Heart left ventricle (tissue), 16 donors: ENCODE results near the gene MPST. TPM values are rescaled to one million over a fixed set of nuclear protein-coding genes. Genes with fewer than 3 reads are reported as not detected.

Experiments
- ATAC-seq, 4 donors: fragments of 200-7000 bp; cut with Tn5 transposase; one replicate each; pipeline ENCODE4 v1.9.1; 2020 to 2022; ENCODE audit warnings: moderate library complexity in 4 of 4, mild to moderate bottlenecking in 3 of 4, moderate number of reproducible peaks in 1 of 4
- DNase-seq, 5 donors: peaks; one replicate each; pipeline ENCODE4 v3.0.0-alpha.2; 2020
- H3K27ac ChIP-seq, 12 donors: fragments of 200-600 bp; sonication (generic) in 4 of 12; one replicate each; pipeline versions ENCODE4 v1.5.0 to v1.8.0; 2016 to 2022; ENCODE audit warnings: mild to moderate bottlenecking in 2 of 12
- H3K27me3 ChIP-seq, 9 donors: fragments of 200-600 bp; sonication (generic) in 2 of 9; one replicate each; pipeline versions ENCODE4 v1.5.1 to v1.8.0; 2016 to 2022; ENCODE audit warnings: mild to moderate bottlenecking in 3 of 9
- H3K36me3 ChIP-seq, 9 donors: fragments of 200-600 bp; sonication (generic) in 2 of 9; one replicate each; pipeline versions ENCODE4 v1.5.0 to v1.8.0; 2018 to 2022; ENCODE audit warnings: mild to moderate bottlenecking in 2 of 9
- H3K4me1 ChIP-seq, 12 donors: fragments of 200-600 bp; sonication (generic) in 4 of 12; one replicate each; pipeline versions ENCODE4 v1.5.0 to v1.8.0; 2016 to 2022; ENCODE audit warnings: mild to moderate bottlenecking in 3 of 12
- H3K4me3 ChIP-seq, 12 donors: fragments of 200-600 bp; sonication (generic) in 4 of 12; one replicate each; pipeline versions ENCODE4 v1.5.0 to v1.8.0; 2017 to 2022; ENCODE audit warnings: mild to moderate bottlenecking in 9 of 12, moderate library complexity in 4 of 12
- H3K9me3 ChIP-seq, 12 donors: fragments of 200-600 bp; sonication (generic) in 4 of 12; one replicate each; pipeline versions ENCODE4 v1.5.0 to v1.8.0; 2016 to 2022; ENCODE audit warnings: mild to moderate bottlenecking in 1 of 12
- POLR2A ChIP-seq, 2 donors: fragments of 450-650 bp; IDR thresholded peaks; one replicate each; pipeline ENCODE4 v1.6.1; 2017; ENCODE audit warnings: antibody characterized with exemption in 2 of 2, mild to moderate bottlenecking in 2 of 2, moderate library complexity in 2 of 2
- WGBS, 4 donors: extraction: QIAGEN DNeasy Blood & Tissue Kit in 2 of 4; methylation state at CpG; one replicate each; pipeline versions ENCODE4 v1.1.5 to v1.1.7; 2013 to 2018; 5-methylcytosine and 5-hydroxymethylcytosine counted together
- intact Hi-C, 10 donors: fragments of 100-400 bp; cut with DNase I; formaldehyde crosslinking; loops; one replicate each; pipeline versions ENCODE4 v1.11.1 to v1.14.2; 2022
- polyA plus RNA-seq, 2 donors: library from polyadenylated mRNA; stranded (reverse); fragments of 200-250 nt; gene quantifications; one replicate each; pipeline ENCODE4 v1.2.3, GENCODE V29; 2013
- total RNA-seq, 9 donors: library from RNA; depleted of rRNA in 2 of 9; stranded (reverse); fragments of >200 nt in 2 of 9; fragmentation: NEBNext Ultra II Directional in 3 of 9; extraction: Animal tissue kit (Norgen Biotek cat#: 25700) in 3 of 9; gene quantifications; one replicate each; pipeline versions ENCODE4 v1.1.0 to v1.2.4, GENCODE V29; 2016 to 2023
- TF ChIP-seq, protein P1 (sequence below), 12 donors: fragments of 200-600 bp; sonication (generic) in 4 of 12; IDR thresholded peaks; one replicate each; pipeline versions ENCODE4 v1.5.0 to v1.8.0; 2018 to 2022; ENCODE audit warnings: antibody characterized with exemption in 12 of 12, mild to moderate bottlenecking in 5 of 12
- donor health status: ischemic (EF 13 %, LVEDD 7.1; RV severe dilation, severe dysfunction).
- donor health status: healthy with polysubstance abuse.
- donor health status: DM: no; HTN: yes; CAD: no.
- donor health status: DM: no; HTN: no; CAD: no.
- donor health status: ischemic (EF 25% LVEDD 6.9; RV normal size, moderate dysfunction).
- donor health status: ischemic (EF 25% LVEDD 5.7; RV mildly dilated, moderate dysfunction).
- donor health status: healthy.
- donor health status: DM: yes; HTN: yes; CAD: no.
- donor health status: ischemic (EF 35%, LVEDD 5.7; RV mildly dilated, moderate dysfunction).
- donor health status: nonischemic (EF 11% LVEDD 7.7; RV severe dilation, severe dysfunction).
- donor health status: DM: yes; HTN: yes; CAD: no.
- donor health status: PGD.
- donor health status: ischemic (EF 29% LVEDD 5.4; RV normal size, mild dysfunction).
- donor health status: nonischemic (EF 23%, LVEDD 6.1; RV moderate dilation, normal function).

MPST gene
- total and polyA plus RNA-seq, 11 donors = 27.5 to 157 (median 59.9) TPM

DNA sequence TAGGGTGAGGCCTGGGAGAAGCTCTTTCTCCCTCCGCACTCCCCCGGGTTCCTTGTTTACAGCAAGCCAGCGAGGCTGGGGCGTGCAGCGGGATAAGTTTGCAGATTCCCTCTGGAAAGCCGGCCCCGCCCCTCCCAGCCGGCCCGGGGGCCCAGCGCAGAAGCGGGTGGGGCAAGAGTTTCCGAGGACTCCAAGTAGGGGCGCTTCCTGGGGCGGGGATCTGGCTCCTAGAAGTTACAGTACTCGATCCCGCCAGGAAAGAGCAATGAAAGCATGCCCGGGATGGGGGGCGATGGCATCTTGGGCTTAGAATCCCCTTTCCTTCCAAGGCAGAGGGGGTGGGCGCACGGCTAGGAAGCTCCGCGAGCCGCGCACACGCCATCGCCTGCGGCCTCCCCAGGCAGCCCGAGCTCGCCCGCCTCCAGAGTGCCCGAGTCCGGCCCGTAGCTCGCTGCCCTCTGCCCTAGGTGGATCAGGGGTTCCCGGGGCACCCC lies 680 bp upstream of the MPST start:
- ATAC-seq = peak; percentile 30 to 55 (median 44)
- WGBS, 4 donors = 0 to 2% (median 0%) methylated on average over 19 to 35 of the region's 35 CpGs
- no peak for TF ChIP-seq POLR2A (IDR thresholded peaks at IDR 0.05)
- TF ChIP-seq, protein P1, sequence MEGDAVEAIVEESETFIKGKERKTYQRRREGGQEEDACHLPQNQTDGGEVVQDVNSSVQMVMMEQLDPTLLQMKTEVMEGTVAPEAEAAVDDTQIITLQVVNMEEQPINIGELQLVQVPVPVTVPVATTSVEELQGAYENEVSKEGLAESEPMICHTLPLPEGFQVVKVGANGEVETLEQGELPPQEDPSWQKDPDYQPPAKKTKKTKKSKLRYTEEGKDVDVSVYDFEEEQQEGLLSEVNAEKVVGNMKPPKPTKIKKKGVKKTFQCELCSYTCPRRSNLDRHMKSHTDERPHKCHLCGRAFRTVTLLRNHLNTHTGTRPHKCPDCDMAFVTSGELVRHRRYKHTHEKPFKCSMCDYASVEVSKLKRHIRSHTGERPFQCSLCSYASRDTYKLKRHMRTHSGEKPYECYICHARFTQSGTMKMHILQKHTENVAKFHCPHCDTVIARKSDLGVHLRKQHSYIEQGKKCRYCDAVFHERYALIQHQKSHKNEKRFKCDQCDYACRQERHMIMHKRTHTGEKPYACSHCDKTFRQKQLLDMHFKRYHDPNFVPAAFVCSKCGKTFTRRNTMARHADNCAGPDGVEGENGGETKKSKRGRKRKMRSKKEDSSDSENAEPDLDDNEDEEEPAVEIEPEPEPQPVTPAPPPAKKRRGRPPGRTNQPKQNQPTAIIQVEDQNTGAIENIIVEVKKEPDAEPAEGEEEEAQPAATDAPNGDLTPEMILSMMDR (IDR thresholded peaks at IDR 0.05) = no peak
- peaks cover 9 to 81% (median 49%) of the 10 kb centered on the region in 12 donors for H3K4me1 ChIP-seq
- intact Hi-C loops = loop anchor here in 1 of 10 donors (2.0 kb wide), 1 partner anchor 40 kb away; no protein-coding TSS in a partner anchor
- peak overlapping the region; percentile 87 to 98 (median 96) for H3K27ac ChIP-seq
- H3K36me3 ChIP-seq = peaks cover 0 to 10% (median 0%) of the 10 kb centered on the region in 9 donors
- peak; percentile 53 to 82 (median 74) for DNase-seq
- H3K27me3 ChIP-seq = no peaks in the 10 kb centered on the region
- no peaks in the 10 kb centered on the region for H3K9me3 ChIP-seq
- peak overlapping the region; percentile 66 to 99 (median 90) for H3K4me3 ChIP-seq

DNA sequence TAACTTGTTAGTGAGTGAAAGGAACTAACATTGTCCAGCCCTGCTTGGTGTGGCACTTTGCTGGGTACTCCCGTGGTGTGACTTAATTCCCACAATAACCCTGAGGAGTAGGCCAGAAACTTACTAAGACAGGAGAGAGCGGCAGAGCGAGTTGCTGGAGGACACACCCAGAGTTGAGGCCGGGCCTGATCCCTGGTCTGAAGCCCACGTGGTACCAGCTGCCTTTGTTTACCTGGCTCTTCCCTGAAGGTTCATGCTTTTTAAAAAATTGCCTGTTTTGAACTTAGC lies 594 bp downstream of the MPST start:
- H3K9me3 ChIP-seq = no peaks in the 10 kb centered on the region
- ATAC-seq = peak in 3 of 4 donors; percentile 20 to 26 (median 22)
- intact Hi-C loops = loop anchor here in 1 of 10 donors (10.0 kb wide), 1 partner anchor 55 kb away; no protein-coding TSS in a partner anchor
- 0 to 4% (median 1%) methylated on average over 5 of the region's 5 CpGs for WGBS, 4 donors
- H3K4me1 ChIP-seq = peaks cover 9 to 80% (median 46%) of the 10 kb centered on the region in 12 donors
- peak overlapping the region; percentile 48 to 99 (median 90) for H3K4me3 ChIP-seq
- peaks cover 0 to 20% (median 9%) of the 10 kb centered on the region in 9 donors for H3K36me3 ChIP-seq
- peak in 1 of 5 donors; percentile 43 for DNase-seq
- no peaks in the 10 kb centered on the region for H3K27me3 ChIP-seq
- TF ChIP-seq, protein P1 (IDR thresholded peaks at IDR 0.05) = no peak
- TF ChIP-seq POLR2A (IDR thresholded peaks at IDR 0.05) = no peak
- H3K27ac ChIP-seq = peak overlapping the region; percentile 87 to 98 (median 96)

DNA sequence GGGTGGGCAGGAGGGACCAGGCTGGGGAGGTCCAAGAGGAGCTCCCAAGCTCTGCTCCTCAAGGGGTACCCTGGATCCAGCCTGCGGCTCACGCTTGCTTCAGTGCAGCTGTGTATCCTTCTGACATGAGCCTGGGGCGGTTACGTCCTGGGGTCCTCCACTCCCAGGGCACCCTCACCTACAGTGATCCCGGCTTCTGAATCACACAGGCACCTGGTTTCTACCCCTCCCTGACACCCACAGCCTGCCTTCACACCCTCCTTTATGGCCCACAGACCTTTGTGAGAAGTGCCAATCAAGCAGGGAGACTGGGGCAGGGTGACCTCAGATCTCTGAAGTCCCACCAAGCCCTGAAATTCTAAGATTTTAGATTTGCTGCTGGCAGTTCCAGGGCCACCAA lies 1.5 kb downstream of the MPST start:
- DNase-seq (no peak), ATAC-seq (no peak)
- intact Hi-C loops = loop anchor here in 1 of 10 donors (10.0 kb wide), 1 partner anchor 56 kb away; no protein-coding TSS in a partner anchor
- no peaks in the 10 kb centered on the region for H3K9me3 ChIP-seq
- H3K4me1 ChIP-seq = peaks cover 9 to 85% (median 44%) of the 10 kb centered on the region in 12 donors
- H3K4me3 ChIP-seq = peak overlapping the region in 3 of 12 donors; percentile 94 to 99 (median 98)
- H3K27ac ChIP-seq = no peak overlapping the region
- TF ChIP-seq, protein P1 (IDR thresholded peaks at IDR 0.05) = no peak
- TF ChIP-seq POLR2A (IDR thresholded peaks at IDR 0.05) = no peak
- 94 to 100% (median 97%) methylated on average over 5 of the region's 5 CpGs for WGBS, 4 donors
- no peaks in the 10 kb centered on the region for H3K27me3 ChIP-seq
- H3K36me3 ChIP-seq = peaks cover 0 to 28% (median 16%) of the 10 kb centered on the region in 9 donors

DNA sequence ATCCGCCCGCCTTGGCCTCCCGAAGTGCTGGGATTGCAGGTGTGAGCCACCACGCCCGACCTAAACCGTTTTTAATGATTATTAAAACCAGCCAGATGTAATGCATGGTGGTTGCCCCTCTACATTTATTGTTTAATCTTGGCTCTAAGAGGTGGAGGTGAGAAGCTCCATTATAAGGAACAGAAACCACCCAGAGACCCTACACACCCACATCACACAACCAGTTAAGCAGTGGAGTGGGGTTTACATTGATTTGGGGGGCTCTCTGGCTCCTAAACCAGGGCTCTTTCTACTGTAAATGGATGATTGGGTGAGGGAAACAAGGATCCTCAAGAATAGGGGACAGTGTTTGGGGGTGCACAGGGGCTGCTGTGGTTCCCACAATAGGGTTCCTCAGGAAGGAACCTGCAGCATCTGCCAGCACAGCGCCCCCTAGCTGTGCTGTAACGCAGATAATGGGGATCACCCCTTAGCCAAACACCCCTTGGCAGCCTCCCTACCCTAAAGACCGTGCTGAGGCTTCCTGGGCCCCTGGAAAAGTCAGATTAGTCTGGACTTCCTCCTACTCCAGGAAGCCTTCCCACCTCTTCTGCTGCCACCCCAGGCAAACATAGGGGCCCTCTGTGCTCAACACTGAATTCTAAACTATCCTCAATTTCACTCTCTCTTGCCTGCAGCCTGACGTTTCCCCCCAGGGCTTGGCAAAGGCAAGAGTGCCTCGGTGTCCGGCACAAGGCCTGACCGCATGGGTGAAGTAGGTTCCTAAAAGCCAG lies 2.4 kb downstream of the MPST start:
- Histone ChIP-seq H3K4me3 (no peak overlapping the region), H3K36me3 (peaks cover 0 to 30% (median 20%) of the 10 kb centered on the region in 9 donors), H3K27me3 (no peaks in the 10 kb centered on the region), H3K27ac (peak overlapping the region in 5 of 12 donors; percentile 37 to 63 (median 43)), H3K9me3 (no peaks in the 10 kb centered on the region), H3K4me1 (peaks cover 9 to 81% (median 43%) of the 10 kb centered on the region in 12 donors)
- TF ChIP-seq, protein P1 (IDR thresholded peaks at IDR 0.05) = peak; percentile 40 to 80 (median 69)
- no peak for TF ChIP-seq POLR2A (IDR thresholded peaks at IDR 0.05)
- 71 to 76% (median 74%) methylated on average over 13 of the region's 13 CpGs for WGBS, 4 donors
- DNase-seq (peak in 1 of 5 donors; percentile 57), ATAC-seq (no peak)
- intact Hi-C loops = loop anchor here in 1 of 10 donors (10.0 kb wide), 1 partner anchor 57 kb away; no protein-coding TSS in a partner anchor
